Osteoblast (primary cell): Measurements from ENCODE around the gene PPARG. TPM values are rescaled to one million over a fixed set of nuclear protein-coding genes. Genes with fewer than 3 reads are reported as not detected.

ENCODE experiments used
- DNase-seq: peaks from one replicate; pipeline ENCODE4 v3.0.0; 2011; ENCODE audit warnings: low spot score, mixed read lengths; ENCODE audit not compliant: insufficient read length; ENCODE audit errors: missing footprints
- H2AFZ ChIP-seq: 2 replicates; pipeline ENCODE4 v1.6.0; 2011; ENCODE audit warnings: mild to moderate bottlenecking, low read length
- H3K27ac ChIP-seq: 2 replicates; pipeline ENCODE4 v1.5.1; 2011; ENCODE audit warnings: mild to moderate bottlenecking, low read depth, low read length, moderate library complexity
- H3K27me3 ChIP-seq: 2 replicates; pipeline ENCODE4 v1.6.0; 2012; ENCODE audit warnings: mild to moderate bottlenecking, control low read depth, inconsistent platforms, low read length, moderate library complexity; ENCODE audit not compliant: insufficient read depth
- H3K36me3 ChIP-seq: 2 replicates; pipeline ENCODE4 v1.5.1; 2011; ENCODE audit warnings: mild to moderate bottlenecking, low read length, control low read depth, moderate library complexity; ENCODE audit not compliant: insufficient read depth
- H3K4me1 ChIP-seq: 2 replicates; pipeline ENCODE4 v1.5.1; 2011; ENCODE audit warnings: mild to moderate bottlenecking, low read length, control low read depth, moderate library complexity; ENCODE audit not compliant: insufficient read depth
- H3K4me2 ChIP-seq: 2 replicates; pipeline ENCODE4 v1.6.0; 2011; ENCODE audit warnings: mild to moderate bottlenecking, low read length; ENCODE audit not compliant: insufficient read depth
- H3K4me3 ChIP-seq: fragments of 200-600 bp; sonication (generic); 3 replicates; pipeline ENCODE4 v1.5.1; 2012; ENCODE audit warnings: mild to moderate bottlenecking, low read length, inconsistent platforms; ENCODE audit not compliant: insufficient read depth
- H3K79me2 ChIP-seq: 2 replicates; pipeline ENCODE4 v1.6.0; 2012; ENCODE audit warnings: mild to moderate bottlenecking, low read length, control low read depth, inconsistent platforms; ENCODE audit not compliant: insufficient read depth
- H3K9me3 ChIP-seq: 2 replicates; pipeline ENCODE4 v1.5.1; 2011; ENCODE audit warnings: low read depth, low read length, control low read depth
- H4K20me1 ChIP-seq: 2 replicates; pipeline ENCODE4 v1.6.0; 2012; ENCODE audit warnings: mild to moderate bottlenecking, low read length, control low read depth; ENCODE audit not compliant: insufficient read depth
- CTCF ChIP-seq: IDR thresholded peaks from 2 replicates; pipeline ENCODE4 v1.5.1; 2011; ENCODE audit warnings: mild to moderate bottlenecking, low read depth, low read length, moderate library complexity; ENCODE audit errors: extremely low read depth
- total RNA-seq: library from RNA; depleted of rRNA; stranded (reverse); fragments of >200 nt; gene quantifications from 2 replicates; pipeline ENCODE4 v1.2.3, GENCODE V29; 2012

Gene PPARG
- total RNA-seq, 1 donor = 7.2 TPM

DNA sequence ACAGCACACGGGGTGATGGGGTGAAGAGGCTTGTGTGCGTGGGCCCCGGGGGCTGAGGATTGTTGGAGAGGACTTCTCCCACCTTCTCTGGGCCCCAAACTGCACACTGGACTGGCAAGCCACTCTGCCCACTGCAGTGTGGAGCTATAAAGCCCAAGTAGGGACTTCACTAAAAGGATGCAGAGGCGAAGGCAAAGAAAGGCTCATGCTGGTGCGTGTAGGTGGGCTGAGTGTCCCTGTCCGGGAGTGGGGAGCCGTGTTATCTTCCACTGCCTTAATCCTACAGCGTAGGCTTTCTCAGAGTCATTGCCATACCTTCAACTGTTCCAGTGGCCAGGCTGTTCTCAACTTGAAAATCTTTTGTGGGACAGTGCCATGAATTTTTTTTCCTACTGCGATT lies 3.9 kb downstream of the PPARG start:
- no peak overlapping the region for H2AFZ ChIP-seq
- no peak for DNase-seq
- no peaks in the 10 kb centered on the region for H3K9me3 ChIP-seq
- no peaks in the 10 kb centered on the region for H4K20me1 ChIP-seq
- no peaks in the 10 kb centered on the region for H3K4me1 ChIP-seq
- H3K79me2 ChIP-seq = peaks cover 4% of the 10 kb centered on the region
- no peak overlapping the region for H3K4me2 ChIP-seq
- H3K36me3 ChIP-seq = no peaks in the 10 kb centered on the region
- TF ChIP-seq CTCF = no peak
- H3K27me3 ChIP-seq = peaks cover 7% of the 10 kb centered on the region
- no peak overlapping the region for H3K4me3 ChIP-seq
- no peak overlapping the region for H3K27ac ChIP-seq

DNA sequence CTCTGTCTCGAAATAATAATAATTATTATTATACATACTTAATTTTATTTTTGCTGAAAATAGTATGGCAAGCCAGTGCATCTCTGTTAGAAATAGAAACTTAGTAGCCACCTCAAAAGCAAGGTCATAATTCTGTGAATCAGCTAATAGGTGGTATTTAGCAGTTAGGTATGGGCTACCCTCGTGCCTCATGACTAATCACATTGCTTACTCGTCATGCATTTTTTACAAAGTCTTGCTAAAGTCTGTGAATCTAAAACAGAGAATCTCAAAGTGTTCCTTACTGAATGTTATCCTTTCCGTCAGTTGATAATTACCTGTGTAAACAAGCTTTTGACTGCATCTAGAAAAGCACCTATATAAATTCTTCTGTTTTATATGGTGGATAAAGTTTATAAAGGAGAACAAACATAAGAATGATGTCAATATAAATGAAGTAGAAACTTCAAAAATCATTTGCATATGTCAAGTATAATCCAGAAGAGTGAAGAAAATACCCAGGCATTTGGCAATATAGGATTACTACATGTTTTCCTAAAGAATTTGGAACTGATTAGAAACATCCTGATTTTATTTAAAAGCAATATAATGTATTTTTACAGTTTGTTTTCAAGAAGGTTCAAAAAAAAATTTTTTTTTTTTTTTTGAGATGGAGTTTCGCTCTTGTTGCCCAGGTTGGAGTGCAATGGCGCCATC lies 6.2 kb downstream of the PPARG start:
- Histone ChIP-seq H3K4me1 (no peaks in the 10 kb centered on the region), H3K4me2 (peak overlapping the region; percentile 5), H3K27me3 (no peaks in the 10 kb centered on the region), H3K27ac (peak overlapping the region; percentile 0), H4K20me1 (no peaks in the 10 kb centered on the region), H3K9me3 (no peaks in the 10 kb centered on the region), H2AFZ (no peak overlapping the region), H3K36me3 (no peaks in the 10 kb centered on the region), H3K4me3 (no peak overlapping the region), H3K79me2 (peaks cover 2% of the 10 kb centered on the region)
- no peak for TF ChIP-seq CTCF
- DNase-seq = peak; percentile 91

- no peaks in the 10 kb centered on the region for H3K27me3 ChIP-seq
- no peaks in the 10 kb centered on the region for H3K36me3 ChIP-seq
- H3K4me1 ChIP-seq = no peaks in the 10 kb centered on the region
- H3K27ac ChIP-seq = no peak overlapping the region
- H3K9me3 ChIP-seq = no peaks in the 10 kb centered on the region
- DNase-seq = no peak
- peaks cover 2% of the 10 kb centered on the region for H3K79me2 ChIP-seq
- no peaks in the 10 kb centered on the region for H4K20me1 ChIP-seq
- H3K4me2 ChIP-seq = no peak overlapping the region
- no peak overlapping the region for H2AFZ ChIP-seq
- no peak for TF ChIP-seq CTCF
- H3K4me3 ChIP-seq = no peak overlapping the region
These were observed 7.6 kb downstream of the PPARG start for GRCh38 chr3:12296511-12296910.

- Histone ChIP-seq H3K4me1 (peaks cover 8% of the 10 kb centered on the region), H3K9me3 (no peaks in the 10 kb centered on the region), H3K36me3 (no peaks in the 10 kb centered on the region), H2AFZ (no peak overlapping the region), H3K79me2 (peaks cover 2% of the 10 kb centered on the region), H4K20me1 (no peaks in the 10 kb centered on the region), H3K4me3 (no peak overlapping the region), H3K4me2 (no peak overlapping the region), H3K27me3 (no peaks in the 10 kb centered on the region), H3K27ac (no peak overlapping the region)
- TF ChIP-seq CTCF = no peak
- DNase-seq = no peak
These were observed 10.2 kb downstream of the PPARG start for GRCh38 chr3:12299026-12299425.
